ENCODE measurements around the gene RASEF. TPM values are rescaled to one million over a fixed set of nuclear protein-coding genes. Genes with fewer than 3 reads are reported as not detected.

RASEF gene
- total RNA-seq, 4 donors from 2014 or later, result 0.40 to 9.9 (median 0.81) TPM

DNA sequence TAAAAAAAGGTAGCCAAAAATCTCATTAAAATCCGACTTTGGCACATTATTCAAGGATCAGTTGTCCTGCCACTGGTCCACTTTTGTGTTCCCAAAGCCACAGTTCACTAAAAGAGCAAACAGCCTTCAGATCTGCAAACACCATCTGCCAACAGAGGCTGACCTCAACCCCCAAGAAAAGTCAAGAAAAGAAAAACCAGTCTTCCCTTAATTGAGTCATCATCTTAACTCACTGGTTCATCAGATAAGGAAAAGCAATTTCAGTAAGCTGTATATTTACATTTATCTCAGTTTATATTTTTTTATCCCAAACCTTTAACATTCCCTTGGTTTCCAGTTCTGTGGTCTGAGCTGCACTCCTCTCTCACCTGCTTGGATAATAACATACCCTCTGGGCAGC lies 21.2 kb downstream of the RASEF start:
- Histone ChIP-seq H3K9me3 (no peaks in the 10 kb centered on the region), H3K36me3 (no peaks in the 10 kb centered on the region), H3K27ac (no peak overlapping the region), H3K27me3 (no peaks in the 10 kb centered on the region), H3K4me3 (no peak overlapping the region), H3K4me1 (no peaks in the 10 kb centered on the region)
- intact Hi-C loops (cut with DNase I; ENCODE audit: low total_unique reads), result no loop called here
- DNase-seq, result no peak
- TF ChIP-seq, protein P1, sequence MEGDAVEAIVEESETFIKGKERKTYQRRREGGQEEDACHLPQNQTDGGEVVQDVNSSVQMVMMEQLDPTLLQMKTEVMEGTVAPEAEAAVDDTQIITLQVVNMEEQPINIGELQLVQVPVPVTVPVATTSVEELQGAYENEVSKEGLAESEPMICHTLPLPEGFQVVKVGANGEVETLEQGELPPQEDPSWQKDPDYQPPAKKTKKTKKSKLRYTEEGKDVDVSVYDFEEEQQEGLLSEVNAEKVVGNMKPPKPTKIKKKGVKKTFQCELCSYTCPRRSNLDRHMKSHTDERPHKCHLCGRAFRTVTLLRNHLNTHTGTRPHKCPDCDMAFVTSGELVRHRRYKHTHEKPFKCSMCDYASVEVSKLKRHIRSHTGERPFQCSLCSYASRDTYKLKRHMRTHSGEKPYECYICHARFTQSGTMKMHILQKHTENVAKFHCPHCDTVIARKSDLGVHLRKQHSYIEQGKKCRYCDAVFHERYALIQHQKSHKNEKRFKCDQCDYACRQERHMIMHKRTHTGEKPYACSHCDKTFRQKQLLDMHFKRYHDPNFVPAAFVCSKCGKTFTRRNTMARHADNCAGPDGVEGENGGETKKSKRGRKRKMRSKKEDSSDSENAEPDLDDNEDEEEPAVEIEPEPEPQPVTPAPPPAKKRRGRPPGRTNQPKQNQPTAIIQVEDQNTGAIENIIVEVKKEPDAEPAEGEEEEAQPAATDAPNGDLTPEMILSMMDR (IDR thresholded peaks at IDR 0.05), result no peak
- no peak for TF ChIP-seq POLR2A (IDR thresholded peaks at IDR 0.05)

DNA sequence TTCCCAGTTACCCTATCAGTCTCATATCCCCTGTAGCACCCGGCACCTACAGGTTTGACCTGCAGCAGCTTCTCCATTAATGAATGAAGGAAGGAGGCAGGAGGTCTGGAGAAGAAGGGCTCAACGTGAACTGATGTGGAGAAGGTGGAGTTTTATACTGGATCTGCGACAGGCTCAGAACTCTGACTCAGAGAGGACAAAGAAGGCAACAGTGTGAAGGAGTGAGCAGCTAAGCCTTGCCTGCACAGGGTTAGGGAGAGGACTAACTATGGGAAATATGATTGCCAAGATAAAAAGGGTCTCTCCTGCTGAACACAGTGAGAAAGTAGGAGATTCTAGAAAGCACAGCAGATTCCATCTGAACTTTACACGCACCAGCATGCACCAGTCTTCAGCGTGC lies 23.6 kb downstream of the RASEF start:
- H3K9me3 ChIP-seq, result no peaks in the 10 kb centered on the region
- no peaks in the 10 kb centered on the region for H3K36me3 ChIP-seq
- no peaks in the 10 kb centered on the region for H3K27me3 ChIP-seq
- H3K27ac ChIP-seq, result no peak overlapping the region
- H3K4me3 ChIP-seq, result no peak overlapping the region
- intact Hi-C loops (cut with DNase I; ENCODE audit: low total_unique reads), result no loop called here
- no peak for DNase-seq
- no peaks in the 10 kb centered on the region for H3K4me1 ChIP-seq
- TF ChIP-seq POLR2A (IDR thresholded peaks at IDR 0.05), result no peak
- TF ChIP-seq, protein P1 (IDR thresholded peaks at IDR 0.05), result no peak

- Histone ChIP-seq H3K9me3 (no peaks in the 10 kb centered on the region), H3K27me3 (no peaks in the 10 kb centered on the region), H3K27ac (no peak overlapping the region), H3K36me3 (no peaks in the 10 kb centered on the region), H3K4me1 (no peaks in the 10 kb centered on the region), H3K4me3 (no peak overlapping the region)
- intact Hi-C loops (cut with DNase I; ENCODE audit: low total_unique reads), result no loop called here
- no peak for TF ChIP-seq POLR2A (IDR thresholded peaks at IDR 0.05)
- TF ChIP-seq, protein P1 (IDR thresholded peaks at IDR 0.05), result no peak
- DNase-seq, result no peak
Observed at GRCh38 chr9:83036043-83036442, 26.9 kb downstream of the RASEF start.

- Histone ChIP-seq H3K4me1 (no peaks in the 10 kb centered on the region), H3K4me3 (no peak overlapping the region), H3K36me3 (no peaks in the 10 kb centered on the region), H3K27ac (no peak overlapping the region), H3K27me3 (no peaks in the 10 kb centered on the region), H3K9me3 (no peaks in the 10 kb centered on the region)
- DNase-seq, result no peak
- intact Hi-C loops (cut with DNase I; ENCODE audit: low total_unique reads), result no loop called here
- TF ChIP-seq, protein P1 (IDR thresholded peaks at IDR 0.05), result no peak
- TF ChIP-seq POLR2A (IDR thresholded peaks at IDR 0.05), result no peak
Observed at GRCh38 chr9:83035143-83035542, 27.8 kb downstream of the RASEF start.

DNA sequence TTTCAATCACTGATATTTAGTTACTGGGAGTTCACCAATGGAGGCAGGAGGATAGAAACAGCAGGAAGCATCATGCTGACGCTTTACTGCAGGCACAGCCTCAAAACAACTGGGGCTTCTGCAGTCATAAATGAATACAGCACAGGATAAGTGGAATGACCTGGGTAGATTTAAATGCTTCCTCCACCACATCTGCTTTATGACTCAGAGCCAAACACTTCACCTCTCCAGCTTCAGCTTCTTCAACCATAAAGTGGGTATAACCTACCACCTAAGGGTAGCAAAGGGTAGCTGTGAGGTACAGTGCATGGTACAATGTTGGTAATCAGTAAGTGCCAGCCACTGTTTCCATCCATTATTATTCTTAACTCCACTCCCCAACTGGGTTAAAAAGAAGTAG lies 28.4 kb downstream of the RASEF start:
- no peaks in the 10 kb centered on the region for H3K9me3 ChIP-seq
- TF ChIP-seq, protein P1 (IDR thresholded peaks at IDR 0.05), result no peak
- TF ChIP-seq POLR2A (IDR thresholded peaks at IDR 0.05), result no peak
- intact Hi-C loops (cut with DNase I; ENCODE audit: low total_unique reads), result no loop called here
- H3K4me1 ChIP-seq, result no peaks in the 10 kb centered on the region
- H3K27me3 ChIP-seq, result no peaks in the 10 kb centered on the region
- H3K36me3 ChIP-seq, result no peaks in the 10 kb centered on the region
- H3K27ac ChIP-seq, result no peak overlapping the region
- no peak for DNase-seq
- H3K4me3 ChIP-seq, result no peak overlapping the region

All from uterus (tissue), 4 donors.